Measurements from ENCODE around the gene PSMB7.

The PSMB7 gene

GRCh38 chr9:124307379-124308030, 107.7 kb downstream of the PSMB7 start:
- no peak for DNase-seq (ENCODE audit: extremely low read depth in 1 of 2, low read depth in 1 of 2)

DNA sequence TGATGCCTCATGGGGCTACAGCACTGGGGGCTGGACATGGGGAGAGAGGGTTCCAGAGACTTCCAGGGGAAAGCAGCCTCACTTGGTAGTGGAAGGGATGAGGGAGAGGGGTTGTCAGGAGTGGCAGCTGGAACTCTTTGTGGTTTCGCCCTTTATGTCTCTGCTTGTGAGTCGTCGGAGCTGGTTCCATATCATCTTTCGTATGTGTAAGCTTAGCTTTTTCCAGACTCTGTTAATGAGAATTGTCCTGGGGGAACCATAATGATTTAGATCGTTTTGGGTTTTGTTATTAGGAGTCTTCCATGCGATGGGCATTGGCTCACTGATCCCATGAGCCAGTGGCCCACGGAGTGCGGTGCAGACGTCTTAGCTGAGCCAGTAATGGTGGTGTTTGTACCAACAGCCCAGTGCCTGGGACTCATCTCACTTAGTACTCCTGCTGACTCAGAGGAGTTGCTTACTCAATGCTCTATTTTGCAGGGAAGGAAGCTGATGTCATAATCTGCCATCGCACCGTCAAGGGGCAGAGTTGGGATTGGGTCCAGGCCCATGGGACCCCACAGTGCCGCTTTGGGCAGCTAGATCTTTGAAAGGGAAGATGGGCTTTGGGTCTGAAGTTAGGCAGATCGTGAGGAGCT, 109.0 kb downstream of the PSMB7 start:
- DNase-seq (ENCODE audit: extremely low read depth in 1 of 2, low read depth in 1 of 2) = no peak

DNA sequence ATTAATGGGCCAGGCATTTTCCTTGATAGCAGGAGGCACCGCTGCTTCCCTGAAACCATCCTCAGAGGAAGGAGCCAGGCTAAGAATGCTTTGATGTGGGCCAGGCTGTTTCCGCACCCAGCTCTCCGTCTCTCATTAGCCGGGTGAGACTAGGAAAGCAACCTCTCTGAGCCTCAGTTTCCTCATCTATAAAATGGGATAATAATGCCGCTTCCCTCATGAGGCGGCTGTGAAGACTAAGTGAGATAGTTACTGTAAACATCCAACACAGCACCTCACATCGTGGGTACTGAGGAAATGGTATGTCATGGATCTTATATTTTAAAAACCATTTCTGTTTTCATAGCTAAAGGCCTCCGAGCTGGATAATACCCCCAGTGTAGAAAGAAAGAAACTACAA, 111.0 kb downstream of the PSMB7 start:
- DNase-seq (ENCODE audit: extremely low read depth in 1 of 2, low read depth in 1 of 2) = no peak

- DNase-seq (ENCODE audit: extremely low read depth in 1 of 2, low read depth in 1 of 2) = no peak
These were observed 111.5 kb downstream of the PSMB7 start for GRCh38 chr9:124303762-124304161.

Measured in activated CD8-positive, alpha-beta memory T cell treated with anti-CD3 and anti-CD28 coated beads for 1 hour (primary cell).